Stimulated activated CD4-positive, alpha-beta T cell treated with anti-CD3 and anti-CD28 coated beads, TNF-alpha, amount 100 ng/mL, for 24 hours (primary cell): ENCODE data around the gene MYLK4.

Source experiments
- DNase-seq, 3 experiments: peaks; one replicate each; pipeline ENCODE4 v3.0.0-alpha.2; 2020; ENCODE audit warnings: low read depth in 3 of 3

Gene MYLK4

DNA sequence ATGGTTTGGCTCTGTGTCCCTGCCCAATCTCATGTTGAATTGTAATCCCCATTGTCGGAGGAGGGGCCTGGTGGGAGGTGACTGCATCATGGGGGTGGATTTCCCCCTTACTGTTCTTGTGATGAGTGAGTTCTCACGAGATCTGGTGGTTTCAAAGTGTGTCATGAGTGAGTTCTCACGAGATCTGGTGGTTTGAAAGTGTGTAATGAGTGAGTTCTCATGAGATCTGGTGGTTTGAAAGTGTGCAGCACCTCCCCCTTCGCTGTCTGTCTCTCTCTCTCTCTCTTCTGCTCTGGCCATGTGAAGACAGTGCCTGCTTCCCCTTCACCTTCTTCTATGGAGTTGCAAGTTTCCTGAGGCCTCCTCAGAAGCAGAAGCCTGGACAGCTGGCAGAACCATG, 87.6 kb downstream of the MYLK4 start:
- no peak for DNase-seq

DNA sequence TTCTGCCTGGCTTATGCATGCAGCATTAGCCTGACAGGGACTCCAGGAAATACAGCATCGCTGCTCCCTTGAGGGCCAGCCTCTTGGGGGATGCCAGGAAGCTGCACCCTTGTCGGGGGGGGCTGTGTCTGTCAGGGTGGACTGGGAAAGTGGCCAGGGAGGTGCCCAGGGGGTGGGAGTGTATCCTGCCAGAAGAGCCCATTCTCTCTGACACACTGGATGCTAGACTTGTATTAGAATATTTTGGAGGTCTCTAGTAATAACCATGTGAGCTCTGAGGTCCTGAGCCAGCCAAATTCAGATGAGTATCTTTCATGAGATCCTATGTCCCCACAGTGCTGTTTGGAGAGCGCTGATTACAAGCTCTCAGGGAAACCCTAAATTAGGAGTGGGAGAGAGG, 89.1 kb downstream of the MYLK4 start:
- no peak for DNase-seq

DNA sequence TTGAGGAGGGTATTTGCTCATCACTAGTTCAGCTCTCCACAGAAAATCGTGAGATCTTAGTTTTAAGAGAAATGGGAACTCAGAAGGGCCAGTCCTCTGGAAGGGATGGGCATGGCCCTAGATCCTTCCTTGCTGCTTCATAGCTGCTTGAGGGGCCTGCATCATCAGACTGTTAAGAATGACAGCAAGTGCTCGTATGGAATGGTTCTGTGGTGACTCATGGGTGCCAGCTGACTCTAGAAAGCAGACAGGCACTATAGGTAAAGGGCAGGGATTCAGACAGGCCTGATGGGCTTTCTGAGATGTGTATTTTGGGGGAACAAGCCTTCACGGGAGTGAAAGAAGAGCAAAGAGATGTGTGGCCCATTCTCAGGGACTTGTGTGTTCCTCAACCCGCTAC, 90.8 kb downstream of the MYLK4 start:
- no peak for DNase-seq

DNA sequence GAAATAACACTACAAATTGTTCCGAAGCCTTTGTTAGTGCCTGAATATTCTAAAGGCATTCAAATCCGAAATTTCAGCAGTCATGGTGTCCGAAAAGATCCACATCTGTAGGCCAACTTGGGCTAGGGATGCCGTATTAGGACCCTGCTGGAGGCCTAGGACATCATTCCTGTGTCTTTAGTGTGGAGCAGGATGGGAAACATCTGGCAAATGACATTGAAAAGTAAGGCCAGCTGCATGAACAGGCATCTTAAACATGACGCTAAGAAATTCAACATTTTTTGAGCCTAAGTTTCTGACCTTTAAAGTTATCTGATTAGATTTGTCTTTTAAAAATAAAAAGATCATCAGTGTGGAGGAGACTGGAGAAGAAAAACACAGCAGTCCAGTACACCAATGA, 91.3 kb downstream of the MYLK4 start:
- DNase-seq: no peak

DNA sequence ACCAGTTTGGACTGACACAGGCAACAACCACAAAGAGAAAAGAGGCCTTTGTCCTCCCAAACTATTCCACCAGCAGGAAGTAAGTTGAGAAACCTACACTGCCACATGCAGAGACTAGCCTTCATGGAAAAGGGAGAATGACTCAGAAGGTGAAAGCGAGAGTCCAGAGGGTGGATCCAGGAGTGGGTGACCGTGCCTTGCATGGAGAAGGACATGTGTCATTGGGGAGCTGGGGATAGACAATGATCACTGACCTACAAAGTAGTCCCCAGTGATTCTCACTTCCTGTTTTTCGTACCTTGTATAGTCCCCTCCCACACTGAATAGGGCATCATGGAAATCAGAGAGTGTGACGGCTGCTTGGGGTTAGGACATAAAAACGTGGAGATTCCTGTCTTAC, 91.9 kb downstream of the MYLK4 start:
- DNase-seq: peak in 1 of 3 experiments; percentile 2

DNA sequence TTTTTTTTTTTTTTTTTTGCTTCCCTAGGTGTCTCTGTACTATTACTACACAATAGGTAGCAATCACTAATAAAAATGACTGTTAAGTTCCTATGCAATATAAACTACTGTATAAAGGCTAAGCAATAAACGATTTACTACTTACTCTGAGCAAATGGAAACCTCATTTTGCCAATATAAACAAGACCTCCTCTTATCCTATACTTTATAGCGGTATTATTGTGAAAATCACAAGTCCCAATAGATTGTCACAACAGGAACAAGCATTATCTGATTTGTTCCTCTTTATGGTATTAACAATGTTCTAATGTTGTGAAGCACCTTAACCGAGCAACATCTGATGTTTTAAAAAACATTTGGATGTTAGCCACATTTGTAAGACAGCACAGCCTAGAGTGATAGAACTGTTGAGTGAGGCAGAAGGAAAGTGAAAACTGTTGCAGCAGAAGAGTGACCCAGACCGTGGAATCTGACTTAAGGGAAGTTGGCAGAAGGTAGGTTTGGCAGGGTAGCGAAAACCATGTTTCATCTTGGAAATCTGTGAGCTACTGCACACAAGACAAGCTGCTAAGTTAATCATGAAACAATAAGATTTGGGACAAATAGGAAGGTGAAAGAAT, 94.2 kb downstream of the MYLK4 start:
- DNase-seq: no peak

DNA sequence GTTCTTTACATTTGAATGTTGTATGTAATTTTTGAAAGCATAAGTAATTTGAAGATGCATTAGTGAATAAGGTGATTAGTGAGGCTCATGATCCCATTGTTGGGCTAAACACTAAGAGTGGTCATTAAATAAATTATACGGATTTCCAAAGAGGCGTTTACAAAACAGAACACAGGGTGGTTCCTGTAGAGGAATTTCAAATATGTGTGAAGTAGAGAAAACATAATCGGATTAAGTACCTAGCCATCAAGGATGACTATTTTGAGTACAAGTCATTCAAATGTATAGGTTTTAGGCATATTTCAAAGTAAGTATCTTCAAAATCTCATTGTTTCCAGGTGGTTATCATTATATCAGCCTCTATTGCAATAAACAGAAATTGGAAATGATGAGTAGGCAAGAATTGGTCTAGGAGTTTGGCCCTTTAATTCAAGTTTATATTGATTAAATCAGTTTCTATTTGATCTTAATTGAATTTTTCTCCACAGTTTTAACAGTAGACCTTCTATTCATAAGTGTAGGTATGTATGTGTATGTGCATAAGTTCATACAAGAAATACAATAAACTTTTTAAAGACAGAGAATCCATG, 94.8 kb downstream of the MYLK4 start:
- DNase-seq: no peak

DNA sequence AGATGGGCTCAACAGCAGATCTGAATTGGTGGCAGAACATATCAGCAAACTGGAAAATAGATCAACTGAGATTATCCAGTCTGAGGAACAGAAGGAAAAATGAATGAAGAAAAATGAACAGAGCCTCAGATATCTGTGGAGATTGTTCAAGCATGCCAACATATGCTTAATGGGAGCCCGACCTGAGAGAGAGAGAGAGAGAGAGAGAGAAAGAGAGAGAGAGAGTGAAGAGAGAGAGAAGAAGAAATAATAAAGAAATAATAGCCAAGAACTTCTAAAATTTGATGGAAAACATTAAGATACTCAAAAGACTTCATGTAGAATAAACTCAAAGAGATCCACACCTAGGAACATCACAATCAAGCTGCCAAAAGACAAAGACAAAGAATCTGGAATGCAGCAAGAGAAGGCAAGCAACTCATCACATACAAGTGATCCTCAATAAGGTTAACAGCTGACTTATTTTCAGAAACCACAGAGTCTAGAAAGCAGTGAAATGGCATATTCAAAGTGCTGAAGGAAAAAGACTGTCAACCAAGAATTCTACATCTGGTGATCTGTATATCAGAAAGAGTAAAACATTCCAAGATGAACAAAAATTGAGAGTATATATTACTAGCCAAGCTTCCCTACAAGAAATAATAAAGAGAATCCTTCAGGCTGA, 97.2 kb downstream of the MYLK4 start:
- DNase-seq: no peak

DNA sequence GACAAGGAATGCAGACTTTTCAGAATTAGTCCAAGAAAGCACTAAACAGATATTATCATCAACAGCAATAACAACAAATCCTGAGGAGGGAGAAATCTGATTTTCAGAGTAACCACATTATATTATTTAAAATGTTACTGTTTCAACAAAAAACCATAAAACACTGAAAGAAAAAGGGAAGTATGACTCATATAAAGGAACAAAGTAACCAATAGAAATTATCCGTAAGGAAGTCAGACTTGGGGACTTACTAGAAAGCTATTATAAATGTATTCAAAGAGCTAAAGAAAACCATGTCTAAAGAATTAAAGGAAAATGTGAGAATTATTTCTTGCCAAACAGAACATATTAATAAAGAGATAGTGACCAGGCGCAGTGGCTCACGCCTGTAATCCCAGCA, 98.1 kb downstream of the MYLK4 start:
- DNase-seq: no peak

DNA sequence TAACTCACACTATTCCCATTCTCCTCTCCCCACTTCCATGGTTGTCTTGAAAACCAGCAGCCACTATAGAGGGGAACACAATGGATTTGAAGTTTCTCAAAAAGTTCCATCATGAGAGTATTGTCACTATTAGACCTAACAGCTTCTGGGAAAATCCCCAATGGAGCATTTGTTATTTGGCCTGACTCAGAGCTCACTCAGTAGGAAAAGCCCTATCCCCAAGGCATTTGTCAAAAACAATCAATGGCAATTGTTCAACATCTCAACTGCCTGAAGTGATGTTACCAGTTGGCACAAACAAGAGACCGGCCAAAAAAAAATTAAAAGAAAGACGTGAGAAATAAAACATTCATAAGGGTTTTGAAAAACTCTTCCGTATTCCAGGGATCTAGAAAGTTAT, 98.8 kb downstream of the MYLK4 start:
- DNase-seq: no peak

DNA sequence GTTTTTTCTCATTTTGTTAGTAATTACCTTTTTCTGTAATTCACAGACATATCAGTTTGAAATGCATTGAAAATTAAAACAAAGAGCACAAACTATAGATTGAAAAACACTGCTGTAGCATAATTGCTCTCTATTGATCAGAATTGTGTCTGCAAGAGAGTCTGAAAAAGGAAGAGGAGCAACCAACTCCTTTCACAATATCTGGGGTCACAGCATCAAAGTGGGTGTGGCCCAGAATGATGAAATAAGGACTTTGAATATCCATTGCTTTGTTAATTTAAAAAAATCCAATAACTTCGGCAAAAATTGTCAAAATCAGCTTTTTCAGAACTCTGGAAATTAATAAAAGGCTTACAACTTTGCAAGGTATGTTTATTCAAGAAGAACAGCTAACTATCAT, 99.2 kb downstream of the MYLK4 start:
- DNase-seq: no peak

DNA sequence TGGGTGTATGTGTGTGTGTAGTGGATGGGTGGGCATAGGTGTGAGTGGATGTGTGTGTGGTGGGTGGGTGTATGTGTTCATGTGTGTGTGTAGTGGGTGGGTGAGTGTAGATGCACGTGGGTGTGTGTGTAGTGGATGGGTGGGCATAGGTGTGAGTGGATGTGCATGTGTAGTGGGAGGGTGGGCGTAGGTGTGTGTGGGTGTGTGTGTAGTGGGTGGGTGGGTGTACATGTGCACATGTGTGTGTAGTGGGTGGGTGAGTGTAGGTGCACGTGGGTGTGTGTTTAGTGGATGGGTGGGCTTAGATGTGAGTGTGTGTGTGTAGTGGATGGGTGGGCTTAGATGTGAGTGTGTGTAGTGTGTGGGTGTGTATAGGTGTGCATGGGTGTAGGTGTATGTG, 104.4 kb downstream of the MYLK4 start:
- DNase-seq: no peak

DNA sequence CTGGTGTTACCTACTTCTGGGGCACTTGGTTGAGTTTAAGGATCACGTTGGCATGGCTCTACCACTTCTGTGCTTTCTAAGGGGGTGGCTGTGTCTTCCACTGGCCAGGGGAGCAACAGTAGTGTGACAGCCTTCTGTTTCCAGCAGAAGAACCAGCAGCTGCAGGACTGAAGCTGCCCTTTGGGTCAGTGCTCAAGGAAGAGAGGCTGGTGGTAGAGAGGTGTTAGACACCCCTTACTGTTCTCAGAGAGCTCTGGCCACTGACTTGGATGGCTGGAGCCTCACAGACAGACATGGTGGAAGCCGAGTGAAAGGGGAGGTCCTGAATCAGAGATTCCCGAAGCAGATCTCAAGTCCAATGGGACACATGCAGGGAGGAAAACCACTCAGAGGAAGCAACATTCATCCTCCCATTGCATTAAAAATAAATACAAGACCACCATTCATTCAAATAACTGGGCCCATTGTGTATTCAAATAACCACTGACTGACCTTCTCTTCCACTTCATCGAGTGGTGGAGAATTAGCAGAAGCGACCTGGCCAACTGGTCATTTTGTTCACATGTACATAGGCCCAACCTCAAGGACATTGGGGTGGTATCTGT, 106.7 kb downstream of the MYLK4 start:
- no peak for DNase-seq

DNA sequence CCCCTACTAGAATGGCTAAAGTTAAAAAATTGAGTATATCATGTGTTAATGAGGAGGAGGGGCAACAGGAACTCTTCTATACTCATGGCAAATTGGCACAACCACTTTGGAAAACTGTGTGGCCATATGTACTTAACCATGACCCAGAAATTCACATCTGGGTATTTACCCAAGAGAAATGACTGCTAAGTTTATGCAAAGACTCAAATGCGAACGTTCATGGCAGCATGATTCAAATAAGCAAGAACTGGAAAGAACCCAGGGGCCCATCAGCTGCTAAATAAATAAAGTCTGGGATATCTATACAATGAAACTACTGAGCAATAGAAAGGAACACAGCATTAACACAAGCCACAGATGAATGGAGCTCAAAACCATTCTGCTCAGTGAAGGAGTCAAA, 107.6 kb downstream of the MYLK4 start:
- DNase-seq: no peak

DNA sequence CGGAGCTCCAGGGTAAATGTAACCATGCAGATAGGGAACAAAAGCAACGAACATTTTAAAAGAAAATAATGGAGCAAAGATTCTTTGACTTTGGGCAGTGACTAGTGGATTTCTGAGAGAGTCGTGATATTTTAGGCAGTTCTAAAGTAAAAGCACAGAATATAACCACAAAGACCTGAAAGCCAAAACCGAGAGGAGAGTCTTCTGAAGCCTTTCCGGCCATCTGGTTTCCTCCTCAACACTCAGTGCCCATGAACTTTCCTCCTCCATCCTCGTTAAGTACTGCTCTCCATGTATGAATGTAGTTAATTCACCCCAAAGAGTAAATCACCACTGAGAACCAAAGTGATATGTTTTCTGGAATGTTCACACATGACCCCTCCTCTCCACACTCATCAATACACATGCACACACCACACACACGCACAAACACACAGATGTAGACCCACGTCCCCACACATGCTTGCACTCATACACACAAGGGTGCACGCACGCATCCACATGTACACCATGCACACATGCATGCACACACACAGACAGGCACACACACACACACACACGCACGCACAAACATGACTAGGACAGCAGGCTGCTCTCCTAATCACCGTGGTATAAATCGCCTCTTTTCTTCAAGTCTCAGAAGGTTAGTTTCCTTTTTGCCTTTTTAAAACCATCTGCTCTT, 109.5 kb downstream of the MYLK4 start:
- DNase-seq: no peak

DNA sequence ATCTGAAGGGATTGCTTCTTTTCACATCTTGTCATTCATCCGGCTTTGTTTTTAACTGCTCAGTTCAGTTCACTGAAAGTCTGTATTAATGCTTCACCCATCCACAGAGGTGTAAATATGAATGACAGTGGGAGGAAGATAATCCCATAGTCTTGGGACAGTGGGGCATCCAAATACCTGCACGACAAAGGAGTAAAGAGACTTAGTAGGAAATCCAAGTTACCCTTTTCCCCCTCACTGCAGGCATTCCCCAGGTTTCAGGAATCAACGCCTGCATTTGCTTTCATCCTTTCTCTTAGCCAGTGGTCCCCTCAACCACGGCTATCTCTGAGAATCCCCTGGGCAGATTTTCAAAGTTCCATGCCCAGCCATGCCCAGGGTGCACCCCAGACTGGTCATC, 110.2 kb downstream of the MYLK4 start:
- DNase-seq: no peak

DNA sequence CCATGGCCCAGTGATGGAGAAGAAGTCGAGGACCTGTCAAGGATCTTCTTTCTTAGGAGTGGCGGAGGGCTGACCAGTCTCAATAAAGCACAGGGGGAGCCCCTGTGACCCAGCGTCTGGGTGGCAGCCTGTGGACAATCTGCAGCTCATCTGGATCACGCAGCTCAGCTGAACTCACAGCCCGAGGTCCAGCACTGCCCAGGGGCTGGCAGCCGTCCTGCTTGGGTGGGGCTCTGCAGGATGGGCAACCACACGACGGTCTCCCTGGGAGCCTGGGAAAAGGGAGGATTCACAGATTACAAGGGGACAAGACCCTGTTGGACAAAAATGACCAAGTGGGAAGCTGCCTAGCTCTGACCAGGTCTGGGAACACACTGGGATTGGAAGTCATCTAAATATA, 110.8 kb downstream of the MYLK4 start:
- DNase-seq: no peak

DNA sequence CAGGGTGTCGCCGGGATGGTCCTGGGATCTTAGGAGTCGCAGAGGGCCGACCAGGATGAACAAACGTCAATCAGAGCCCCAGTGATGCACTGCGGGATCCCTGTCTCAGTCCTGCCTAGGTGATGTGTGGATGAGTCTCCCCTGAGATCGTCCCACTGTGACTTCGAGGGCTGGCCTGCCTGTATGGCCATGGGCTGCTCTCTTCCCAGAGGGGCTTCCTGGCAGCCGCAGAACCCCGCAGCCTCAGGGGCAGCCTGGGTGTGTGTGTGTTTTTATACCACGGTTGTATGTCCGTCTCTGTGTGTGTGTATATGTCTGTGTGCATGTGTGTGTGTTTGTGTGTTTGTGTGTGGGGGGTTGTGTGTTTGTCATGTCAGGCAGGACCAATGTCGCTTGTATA, 111.6 kb downstream of the MYLK4 start:
- no peak for DNase-seq

DNA sequence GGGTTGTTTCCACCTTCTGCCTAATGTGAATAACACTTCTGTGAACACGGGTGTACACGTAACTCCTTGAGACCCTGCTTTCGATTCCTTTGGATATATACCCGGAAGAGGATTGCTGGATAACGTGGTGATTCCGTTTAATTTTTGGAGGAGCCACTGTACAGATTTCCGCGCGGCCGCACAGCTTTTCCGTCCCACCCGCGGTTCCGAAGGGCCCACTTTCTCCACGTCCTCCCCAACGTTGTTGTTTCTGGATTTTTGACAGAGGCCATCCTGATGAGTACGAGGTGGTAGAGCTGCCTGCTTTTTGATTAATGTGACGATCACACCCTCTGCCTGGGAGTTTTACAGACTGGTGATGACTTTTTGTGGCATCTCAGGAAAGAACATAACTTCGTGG, 114.0 kb downstream of the MYLK4 start:
- DNase-seq: no peak

DNA sequence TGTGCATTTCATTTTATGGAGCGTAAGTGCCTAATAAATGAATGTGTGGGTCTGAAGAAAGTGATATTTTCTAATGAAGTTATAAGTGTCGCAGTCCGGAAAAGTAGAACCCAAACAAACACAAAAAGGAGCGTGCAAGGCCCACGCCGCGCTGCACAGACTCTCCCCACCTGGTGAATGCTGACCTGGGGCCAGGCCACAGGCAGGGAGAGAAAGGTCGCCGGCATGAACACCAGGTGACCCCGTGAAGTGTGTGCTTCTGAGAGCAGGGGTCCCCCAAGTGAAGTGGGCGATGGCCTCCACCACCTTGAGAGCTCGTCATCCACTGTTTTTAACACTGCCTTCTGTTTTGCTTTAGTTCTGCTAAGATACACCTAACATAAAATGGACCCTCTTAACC, 114.8 kb downstream of the MYLK4 start:
- DNase-seq: no peak

DNA sequence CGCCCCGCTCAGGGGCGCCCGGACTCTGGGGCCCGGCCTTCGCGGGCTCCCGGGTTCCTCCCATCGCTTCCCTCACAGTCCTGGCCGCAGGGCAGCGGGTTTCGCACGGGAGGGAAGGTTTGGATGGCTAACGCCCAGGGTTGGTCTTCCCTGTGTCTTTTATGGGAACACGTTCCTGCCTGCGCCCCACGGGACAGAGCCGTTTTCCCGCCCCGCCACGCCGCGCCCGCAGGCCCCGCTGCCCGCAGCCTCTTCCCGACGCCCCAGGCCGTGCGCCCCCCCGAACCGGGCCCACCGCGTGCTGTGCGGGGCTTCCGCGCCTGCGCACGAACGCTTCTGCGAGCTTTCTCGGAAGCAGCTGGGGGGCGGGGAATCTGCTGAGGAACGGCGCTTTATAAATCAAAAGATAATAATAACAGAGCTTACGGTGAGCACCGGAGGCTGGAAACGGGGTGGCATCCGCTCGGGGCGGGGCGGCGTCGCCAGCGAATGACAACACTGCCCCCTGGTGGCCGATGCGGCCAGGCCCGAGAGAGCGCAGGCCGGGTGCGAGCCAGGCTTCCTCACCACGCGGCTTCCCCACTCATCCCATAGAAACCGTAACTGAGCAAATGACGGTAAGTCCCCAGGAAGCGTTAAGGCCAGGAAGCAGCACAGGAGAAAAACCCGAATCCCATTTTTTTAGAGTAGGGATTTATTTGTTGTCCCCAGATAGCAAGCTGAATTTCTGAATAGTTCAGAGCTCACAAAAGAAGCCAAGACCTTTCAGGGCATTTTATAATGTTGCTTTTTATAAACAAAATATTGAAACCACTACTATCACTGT, 116.4 kb downstream of the MYLK4 start:
- peak; percentile 73 to 81 (median 76) for DNase-seq

DNA sequence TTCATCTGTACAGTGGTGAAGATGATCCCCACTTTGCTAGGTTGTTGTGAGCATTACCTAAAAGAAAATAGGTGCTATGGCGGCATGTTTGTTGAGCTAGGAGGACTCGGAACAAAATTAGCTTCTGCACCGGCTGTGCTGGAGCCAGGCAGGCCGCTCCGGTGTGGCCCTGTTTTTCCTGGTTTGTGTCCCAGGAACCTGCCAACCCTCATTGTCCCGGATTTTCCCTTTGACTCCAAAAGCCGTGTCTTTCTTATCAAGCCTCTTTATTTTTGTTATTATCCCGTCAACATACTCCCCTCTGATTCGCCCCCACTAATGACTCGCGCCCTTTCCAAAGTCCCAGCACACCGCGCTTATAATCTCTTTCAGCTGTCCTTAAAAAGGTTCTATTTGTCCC, 117.0 kb downstream of the MYLK4 start:
- DNase-seq: no peak
